Activated B cell treated with CpG ODN at 0.5 μM for 24 hours (primary cell): ENCODE measurements around the gene TPPP3. TPM values are rescaled to one million over a fixed set of nuclear protein-coding genes. Genes with fewer than 3 reads are reported as not detected.

Experiments used
- ATAC-seq: fragments of 200-7000 bp; cut with Tn5 transposase; one replicate; pipeline ENCODE4 v1.10.0; 2021; ENCODE audit warnings: low read depth, mild to moderate bottlenecking, moderate library complexity
- CTCF ChIA-PET: fragments of 350-600 bp; sonication (Branson Sonifier 250); formaldehyde crosslinking; loops from one replicate; lab custom pipeline; 2021; ENCODE audit warnings: antibody characterized with exemption; lab: Charles Lee
- POLR2A ChIA-PET: fragments of 350-600 bp; sonication (Branson Sonifier 250); formaldehyde crosslinking; loops from one replicate; lab custom pipeline; 2021; ENCODE audit warnings: antibody characterized with exemption; lab: Charles Lee
- DNase-seq: peaks from one replicate; pipeline ENCODE4 v3.0.0; 2022
- H3K27ac Mint-ChIP-seq: one replicate; pipeline ENCODE4 v1.8.0; 2020; ENCODE audit warnings: mixed read lengths
- H3K27me3 Mint-ChIP-seq: one replicate; pipeline ENCODE4 v1.8.0; 2021; ENCODE audit warnings: mixed read lengths
- H3K36me3 Mint-ChIP-seq: one replicate; pipeline ENCODE4 v1.8.0; 2021; ENCODE audit warnings: low read depth, mixed read lengths
- H3K4me1 Mint-ChIP-seq: one replicate; pipeline ENCODE4 v1.8.0; 2021; ENCODE audit warnings: mixed read lengths
- H3K4me3 Mint-ChIP-seq: one replicate; pipeline ENCODE4 v1.8.0; 2020; ENCODE audit warnings: mild to moderate bottlenecking, mixed read lengths
- H3K9me3 Mint-ChIP-seq: one replicate; pipeline ENCODE4 v1.8.0; 2020; ENCODE audit warnings: mixed read lengths
- intact Hi-C: fragments of 100-400 bp; cut with micrococcal nuclease; formaldehyde crosslinking; loops from one replicate; pipeline ENCODE4 v1.15.1; 2024
- total RNA-seq: library from RNA; stranded (reverse); gene quantifications from 2 replicates; pipeline ENCODE4 v1.2.3, GENCODE V29; 2022
- TF ChIP-seq, protein P1 (sequence below): fragments of 200-600 bp; IDR thresholded peaks from one replicate; pipeline ENCODE4 v1.8.0; 2022; ENCODE audit warnings: antibody characterized with exemption, mild to moderate bottlenecking

TPPP3 gene
- total RNA-seq, 1 donor from 2014 or later: not detected

DNA sequence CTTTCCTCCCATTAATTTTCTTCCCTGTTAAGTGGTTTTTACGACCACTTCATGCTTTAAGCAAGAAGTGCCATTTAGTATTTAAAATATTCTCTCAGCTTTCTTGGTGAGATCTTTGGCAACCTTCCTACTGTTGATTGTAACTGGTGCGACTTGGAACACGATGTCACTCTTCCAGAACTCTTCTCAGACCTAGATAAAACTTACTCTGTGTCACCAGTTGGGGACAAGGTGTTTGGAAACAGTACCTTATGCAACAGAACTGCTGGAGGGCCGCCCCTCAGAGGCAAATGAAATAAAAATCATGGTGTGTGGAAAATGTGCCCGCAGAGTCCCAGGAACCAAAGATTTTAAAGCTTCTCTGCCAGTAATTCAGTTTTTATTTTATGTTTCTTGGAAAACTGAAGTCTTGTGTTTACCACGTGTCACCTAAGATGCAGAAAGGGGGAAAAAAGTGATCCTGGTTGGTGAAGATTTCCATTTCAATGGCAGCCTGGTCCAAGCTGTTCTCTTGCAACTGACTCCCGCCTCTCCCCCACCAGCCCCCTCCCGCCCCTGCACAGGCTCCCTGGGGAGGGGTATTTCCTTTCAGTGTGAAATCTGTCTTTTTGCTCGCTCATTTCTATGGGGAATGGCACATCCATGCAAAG is 30.4 kb upstream of the TPPP3 start:
- H3K4me1 Mint-ChIP-seq: peaks cover 2% of the 10 kb centered on the region
- no peak for DNase-seq
- H3K4me3 Mint-ChIP-seq: no peak overlapping the region
- POLR2A ChIA-PET: no interaction called here
- TF ChIP-seq, protein P1, sequence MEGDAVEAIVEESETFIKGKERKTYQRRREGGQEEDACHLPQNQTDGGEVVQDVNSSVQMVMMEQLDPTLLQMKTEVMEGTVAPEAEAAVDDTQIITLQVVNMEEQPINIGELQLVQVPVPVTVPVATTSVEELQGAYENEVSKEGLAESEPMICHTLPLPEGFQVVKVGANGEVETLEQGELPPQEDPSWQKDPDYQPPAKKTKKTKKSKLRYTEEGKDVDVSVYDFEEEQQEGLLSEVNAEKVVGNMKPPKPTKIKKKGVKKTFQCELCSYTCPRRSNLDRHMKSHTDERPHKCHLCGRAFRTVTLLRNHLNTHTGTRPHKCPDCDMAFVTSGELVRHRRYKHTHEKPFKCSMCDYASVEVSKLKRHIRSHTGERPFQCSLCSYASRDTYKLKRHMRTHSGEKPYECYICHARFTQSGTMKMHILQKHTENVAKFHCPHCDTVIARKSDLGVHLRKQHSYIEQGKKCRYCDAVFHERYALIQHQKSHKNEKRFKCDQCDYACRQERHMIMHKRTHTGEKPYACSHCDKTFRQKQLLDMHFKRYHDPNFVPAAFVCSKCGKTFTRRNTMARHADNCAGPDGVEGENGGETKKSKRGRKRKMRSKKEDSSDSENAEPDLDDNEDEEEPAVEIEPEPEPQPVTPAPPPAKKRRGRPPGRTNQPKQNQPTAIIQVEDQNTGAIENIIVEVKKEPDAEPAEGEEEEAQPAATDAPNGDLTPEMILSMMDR: no peak
- no peaks in the 10 kb centered on the region for H3K36me3 Mint-ChIP-seq
- intact Hi-C loops: no loop called here
- CTCF ChIA-PET: interaction anchor here (1.2 kb wide), 1 partner anchor 23 kb away, joined by 3 read pairs; no protein-coding TSS in a partner anchor
- no peaks in the 10 kb centered on the region for H3K9me3 Mint-ChIP-seq
- no peak for ATAC-seq
- H3K27me3 Mint-ChIP-seq: peaks cover 24% of the 10 kb centered on the region
- H3K27ac Mint-ChIP-seq: no peak overlapping the region

DNA sequence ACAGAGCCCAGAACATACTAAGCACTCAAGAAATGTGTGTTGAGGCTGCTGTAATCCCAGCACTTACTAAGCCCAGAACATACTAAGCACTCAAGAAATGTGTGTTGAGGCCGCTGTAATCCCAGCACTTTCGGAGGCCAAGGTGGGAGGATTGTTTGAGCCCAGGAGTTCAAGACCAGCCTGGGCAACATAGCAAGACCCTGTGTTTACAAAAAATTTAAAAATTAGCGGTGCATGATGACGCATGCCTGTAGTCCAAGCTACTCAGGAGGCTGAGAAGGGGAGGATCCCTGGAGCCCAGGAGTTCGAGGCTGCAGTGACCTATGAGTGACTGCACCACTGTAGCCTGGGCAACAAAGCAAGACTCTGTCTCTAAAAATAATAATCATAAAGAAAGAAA is 29.7 kb upstream of the TPPP3 start:
- ATAC-seq (no peak), DNase-seq (no peak)
- TF ChIP-seq, protein P1: no peak
- ChIA-PET CTCF (interaction anchor here (1.2 kb wide), 1 partner anchor 11 kb away, joined by 4 read pairs; no protein-coding TSS in a partner anchor), POLR2A (no interaction called here)
- no peaks in the 10 kb centered on the region for H3K36me3 Mint-ChIP-seq
- H3K4me1 Mint-ChIP-seq: peaks cover 2% of the 10 kb centered on the region
- H3K27me3 Mint-ChIP-seq: peaks cover 23% of the 10 kb centered on the region
- intact Hi-C loops: no loop called here
- no peaks in the 10 kb centered on the region for H3K9me3 Mint-ChIP-seq
- H3K27ac Mint-ChIP-seq: no peak overlapping the region
- no peak overlapping the region for H3K4me3 Mint-ChIP-seq

DNA sequence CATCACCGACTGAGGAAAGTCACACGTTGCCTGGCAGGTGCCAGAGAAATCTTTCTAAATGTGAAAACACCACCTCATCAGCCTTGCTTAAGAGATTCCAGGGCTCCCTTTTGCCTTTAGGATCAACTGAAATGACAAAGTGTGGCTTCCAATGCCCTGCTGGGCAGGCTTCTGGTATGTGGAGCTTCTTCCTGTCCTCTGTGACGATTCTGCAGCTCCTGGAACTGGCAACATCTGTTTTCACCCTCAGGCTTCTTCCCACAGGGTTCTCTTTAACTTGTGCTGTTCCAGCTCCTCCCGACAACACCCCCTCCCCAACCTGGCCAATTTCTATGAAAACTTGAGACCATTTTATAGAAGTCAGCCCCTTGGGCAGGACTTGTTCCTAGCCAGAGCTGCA is 27.7 kb upstream of the TPPP3 start:
- Mint-ChIP-seq H3K27me3 (peaks cover 18% of the 10 kb centered on the region), H3K36me3 (no peaks in the 10 kb centered on the region), H3K9me3 (no peaks in the 10 kb centered on the region), H3K4me1 (peaks cover 6% of the 10 kb centered on the region), H3K27ac (no peak overlapping the region), H3K4me3 (no peak overlapping the region)
- ATAC-seq (no peak), DNase-seq (no peak)
- TF ChIP-seq, protein P1: no peak
- intact Hi-C loops: no loop called here
- ChIA-PET POLR2A (no interaction called here), CTCF (no interaction called here)

DNA sequence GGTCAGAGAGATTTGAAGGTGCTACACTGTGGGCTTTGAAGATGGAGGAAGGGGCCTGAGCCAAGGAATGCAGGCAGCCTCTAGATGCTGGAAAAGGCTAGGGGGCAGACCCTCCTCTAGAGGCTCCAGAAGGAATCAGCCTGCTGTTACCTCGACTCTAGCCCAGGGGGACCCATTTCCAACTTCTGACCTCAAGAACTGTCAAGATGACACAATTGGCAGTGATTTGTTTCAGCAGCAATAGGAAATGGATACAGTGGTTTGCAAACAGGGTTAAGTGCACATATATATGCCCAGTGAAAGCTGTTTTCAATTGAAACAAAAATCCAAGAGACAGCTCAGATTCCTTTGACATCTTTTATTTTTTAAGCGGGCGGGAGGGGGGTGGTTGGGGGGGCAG is 26.6 kb upstream of the TPPP3 start:
- DNase-seq: no peak
- TF ChIP-seq, protein P1: no peak
- Mint-ChIP-seq H3K4me3 (no peak overlapping the region), H3K27me3 (peaks cover 16% of the 10 kb centered on the region), H3K36me3 (no peaks in the 10 kb centered on the region), H3K27ac (no peak overlapping the region), H3K4me1 (peaks cover 8% of the 10 kb centered on the region), H3K9me3 (no peaks in the 10 kb centered on the region)
- ChIA-PET CTCF (no interaction called here), POLR2A (interaction anchor here (0.6 kb wide), 1 partner anchor 61 kb away, joined by 4 read pairs; the partner anchor contains the start of gene ATP6V0D1)
- no peak for ATAC-seq
- intact Hi-C loops: loop anchor here (5.0 kb wide), 2 partner anchors 73 to 443 kb away; no protein-coding TSS in a partner anchor

DNA sequence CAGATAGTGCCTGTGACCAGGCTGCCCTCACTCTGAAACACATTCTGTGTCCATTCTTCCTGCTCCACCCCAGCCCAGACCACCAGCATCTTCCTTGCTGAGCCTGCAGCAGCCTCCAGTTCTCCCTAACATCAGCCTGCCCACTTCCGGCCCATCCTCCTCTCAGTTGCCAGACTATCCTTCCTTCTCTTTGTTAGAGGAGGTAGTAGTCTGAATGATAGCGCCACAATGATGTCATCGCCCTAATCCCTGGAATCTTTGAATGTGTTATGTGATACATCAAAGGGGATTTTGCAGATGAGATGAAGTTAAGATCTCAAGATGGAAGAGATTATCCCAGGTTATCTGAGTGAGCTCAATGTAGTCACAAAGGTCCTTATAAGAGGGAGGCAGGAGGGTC is 26.2 kb upstream of the TPPP3 start:
- no peaks in the 10 kb centered on the region for H3K36me3 Mint-ChIP-seq
- POLR2A ChIA-PET: interaction anchor here (0.6 kb wide), 1 partner anchor 62 kb away, joined by 4 read pairs; the partner anchor contains the start of gene ATP6V0D1
- intact Hi-C loops: loop anchor here (5.0 kb wide), 2 partner anchors 72 to 442 kb away; no protein-coding TSS in a partner anchor
- H3K4me1 Mint-ChIP-seq: peaks cover 8% of the 10 kb centered on the region
- H3K27me3 Mint-ChIP-seq: peaks cover 16% of the 10 kb centered on the region
- H3K9me3 Mint-ChIP-seq: no peaks in the 10 kb centered on the region
- DNase-seq (no peak), ATAC-seq (no peak)
- CTCF ChIA-PET: no interaction called here
- TF ChIP-seq, protein P1: no peak
- no peak overlapping the region for H3K27ac Mint-ChIP-seq
- H3K4me3 Mint-ChIP-seq: no peak overlapping the region
